H9 (cell line): Measurements from ENCODE around the gene SCAMP5. TPM values are rescaled to one million over a fixed set of nuclear protein-coding genes. Genes with fewer than 3 reads are reported as not detected.
A peak's percentile ranks its signal among the peaks of the same experiment; 100 is the strongest.

Experiments
- DNase-seq: peaks from one replicate; pipeline ENCODE4 v3.0.0-alpha.2; 2017
- H2AFZ ChIP-seq: one replicate; pipeline ENCODE4 v1.6.1; 2013; ENCODE audit warnings: mild to moderate bottlenecking, low read length, control low read depth, moderate library complexity
- H2AK5ac ChIP-seq: 2 replicates; pipeline ENCODE4 v1.6.1; 2013; ENCODE audit warnings: low read length, control low read depth, mixed read lengths; ENCODE audit not compliant: insufficient read length
- H2BK120ac ChIP-seq: one replicate; pipeline ENCODE4 v1.6.1; 2013; ENCODE audit warnings: low read depth, mild to moderate bottlenecking, low read length, control low read depth, inconsistent platforms; ENCODE audit not compliant: poor library complexity, severe bottlenecking
- H2BK12ac ChIP-seq: 2 replicates; pipeline ENCODE4 v1.6.1; 2013; ENCODE audit warnings: low read length, control low read depth, mixed read lengths, low read depth; ENCODE audit not compliant: insufficient read length
- H2BK15ac ChIP-seq: 2 replicates; pipeline ENCODE4 v1.6.1; 2013; ENCODE audit warnings: low read depth, low read length, control low read depth
- H2BK20ac ChIP-seq: one replicate; pipeline ENCODE4 v1.6.1; 2013; ENCODE audit warnings: low read depth, mild to moderate bottlenecking, low read length, control low read depth, inconsistent platforms; ENCODE audit not compliant: poor library complexity, severe bottlenecking
- H2BK5ac ChIP-seq: 2 replicates; pipeline ENCODE4 v1.6.1; 2013; ENCODE audit warnings: low read length, control low read depth, mixed read lengths; ENCODE audit not compliant: insufficient read length
- H3K14ac ChIP-seq: 2 replicates; pipeline ENCODE4 v1.6.1; 2013; ENCODE audit warnings: low read length, control low read depth; ENCODE audit not compliant: insufficient read depth
- H3K18ac ChIP-seq: 2 replicates; pipeline ENCODE4 v1.6.1; 2013; ENCODE audit warnings: low read depth, mild to moderate bottlenecking, mixed read lengths, low read length, control low read depth; ENCODE audit not compliant: insufficient read length
- H3K23ac ChIP-seq: 2 replicates; pipeline ENCODE4 v1.6.1; 2013; ENCODE audit warnings: low read length, control low read depth, mixed read lengths, low read depth; ENCODE audit not compliant: insufficient read length
- H3K23me2 ChIP-seq: 2 replicates; pipeline ENCODE4 v1.6.1; 2013; ENCODE audit warnings: low read depth, mild to moderate bottlenecking, mixed read lengths, low read length, control low read depth; ENCODE audit not compliant: insufficient read length, poor library complexity, severe bottlenecking
- H3K27ac ChIP-seq: 2 replicates; pipeline ENCODE4 v1.5.1; 2013; ENCODE audit warnings: low read length, control low read depth, mixed read lengths, low read depth; ENCODE audit not compliant: insufficient read length
- H3K27me3 ChIP-seq: 2 replicates; pipeline ENCODE4 v1.6.1; 2013; ENCODE audit warnings: low read length, control low read depth, inconsistent platforms; ENCODE audit not compliant: insufficient read depth
- H3K4ac ChIP-seq: 2 replicates; pipeline ENCODE4 v1.6.1; 2013; ENCODE audit warnings: low read depth, mild to moderate bottlenecking, control low read depth, inconsistent platforms, low read length, moderate library complexity
- H3K4me1 ChIP-seq: 2 replicates; pipeline ENCODE4 v1.6.1; 2013; ENCODE audit warnings: low read length, control low read depth, inconsistent platforms; ENCODE audit not compliant: insufficient read depth
- H3K4me2 ChIP-seq: 2 replicates; pipeline ENCODE4 v1.6.1; 2013; ENCODE audit warnings: low read length, control low read depth, mixed read lengths; ENCODE audit not compliant: insufficient read length, insufficient read depth
- H3K56ac ChIP-seq: 2 replicates; pipeline ENCODE4 v1.6.1; 2013; ENCODE audit warnings: low read depth, mild to moderate bottlenecking, mixed read lengths, low read length, control low read depth; ENCODE audit not compliant: insufficient read length
- H3K79me1 ChIP-seq: 2 replicates; pipeline ENCODE4 v1.6.1; 2013; ENCODE audit warnings: low read depth, mild to moderate bottlenecking, moderate library complexity, low read length, control low read depth, inconsistent platforms; ENCODE audit not compliant: insufficient read depth, poor library complexity, severe bottlenecking
- H3K79me2 ChIP-seq: 2 replicates; pipeline ENCODE4 v1.6.1; 2013; ENCODE audit warnings: low read length, control low read depth, inconsistent platforms; ENCODE audit not compliant: insufficient read depth
- H3K9ac ChIP-seq: 2 replicates; pipeline ENCODE4 v1.6.1; 2013; ENCODE audit warnings: low read length, control low read depth, mixed read lengths; ENCODE audit not compliant: insufficient read length; ENCODE audit errors: extremely low read depth
- H3K9me3 ChIP-seq: one replicate; pipeline ENCODE4 v1.6.1; 2013; ENCODE audit warnings: low read depth, low read length, inconsistent platforms; ENCODE audit not compliant: control insufficient read depth
- H3T11ph ChIP-seq: one replicate; pipeline ENCODE4 v1.6.1; 2013; ENCODE audit warnings: mild to moderate bottlenecking, low read length, control low read depth, inconsistent platforms
- H4K20me1 ChIP-seq: one replicate; pipeline ENCODE4 v1.6.1; 2013; ENCODE audit not compliant: control insufficient read depth, insufficient read length, insufficient read depth
- H4K5ac ChIP-seq: 2 replicates; pipeline ENCODE4 v1.6.1; 2013; ENCODE audit warnings: low read depth, mild to moderate bottlenecking, mixed read lengths, low read length, control low read depth; ENCODE audit not compliant: insufficient read length
- H4K8ac ChIP-seq: replicated peaks from 2 replicates; pipeline ENCODE4 v1.6.1; 2013; ENCODE audit warnings: low read length, control low read depth, mixed read lengths, low read depth; ENCODE audit not compliant: insufficient read length
- H4K91ac ChIP-seq: 2 replicates; pipeline ENCODE4 v1.6.1; 2013; ENCODE audit warnings: low read depth, mild to moderate bottlenecking, moderate library complexity, mixed read lengths, low read length, control low read depth; ENCODE audit not compliant: insufficient read length
- H3K27ac Mint-ChIP-seq, 3 experiments: 2 replicates in 2 of 3; 3 replicates in 1 of 3; pipeline ENCODE4 v1.8.0; 2020 to 2021; ENCODE audit warnings: mixed read lengths in 3 of 3, mild to moderate bottlenecking in 1 of 3, moderate library complexity in 1 of 3
- H3K27me3 Mint-ChIP-seq: 2 replicates; pipeline ENCODE4 v1.8.0; 2021; ENCODE audit warnings: low read depth, mild to moderate bottlenecking, moderate library complexity, mixed read lengths
- H3K36me3 Mint-ChIP-seq, 3 experiments: 2 replicates in 2 of 3; 3 replicates in 1 of 3; pipeline ENCODE4 v1.8.0; 2020 to 2021; ENCODE audit warnings: low read depth in 3 of 3, mixed read lengths in 3 of 3; ENCODE audit not compliant: insufficient read depth in 1 of 3
- H3K4me1 Mint-ChIP-seq, 2 experiments: 2 replicates each; pipeline ENCODE4 v1.8.0; 2020; ENCODE audit warnings: mixed read lengths in 2 of 2
- H3K4me3 Mint-ChIP-seq, 2 experiments: 2 replicates in 1 of 2; 3 replicates in 1 of 2; pipeline ENCODE4 v1.8.0; 2020 to 2021; ENCODE audit warnings: mild to moderate bottlenecking in 2 of 2, mixed read lengths in 2 of 2, moderate library complexity in 1 of 2
- H3K9me3 Mint-ChIP-seq, 2 experiments: 2 replicates in 1 of 2; 3 replicates in 1 of 2; pipeline ENCODE4 v1.8.0; 2020; ENCODE audit warnings: mild to moderate bottlenecking in 2 of 2, mixed read lengths in 2 of 2, moderate library complexity in 1 of 2
- WGBS: extraction: QIAGEN DNeasy Blood & Tissue Kit; methylation state at CpG from one replicate; pipeline ENCODE4 v1.1.7; 2013; ENCODE audit warnings: missing lambda C conversion rate, low lambda C conversion rate, mixed read lengths; ENCODE audit not compliant: insufficient read length; ENCODE audit errors: extremely low coverage; 5-methylcytosine and 5-hydroxymethylcytosine counted together
- total RNA-seq: library from RNA; stranded (reverse); gene quantifications from 2 replicates; pipeline ENCODE4 v1.2.1, GENCODE V29; 2021
- TF ChIP-seq, protein P1 (sequence below): fragments of 200-600 bp; sonication (generic); conservative IDR thresholded peaks from 3 replicates; pipeline ENCODE4 v1.8.0; 2021; ENCODE audit warnings: antibody characterized with exemption, mild to moderate bottlenecking

SCAMP5 gene
- total RNA-seq, 1 experiment from 2014 or later = 47.8 TPM

DNA sequence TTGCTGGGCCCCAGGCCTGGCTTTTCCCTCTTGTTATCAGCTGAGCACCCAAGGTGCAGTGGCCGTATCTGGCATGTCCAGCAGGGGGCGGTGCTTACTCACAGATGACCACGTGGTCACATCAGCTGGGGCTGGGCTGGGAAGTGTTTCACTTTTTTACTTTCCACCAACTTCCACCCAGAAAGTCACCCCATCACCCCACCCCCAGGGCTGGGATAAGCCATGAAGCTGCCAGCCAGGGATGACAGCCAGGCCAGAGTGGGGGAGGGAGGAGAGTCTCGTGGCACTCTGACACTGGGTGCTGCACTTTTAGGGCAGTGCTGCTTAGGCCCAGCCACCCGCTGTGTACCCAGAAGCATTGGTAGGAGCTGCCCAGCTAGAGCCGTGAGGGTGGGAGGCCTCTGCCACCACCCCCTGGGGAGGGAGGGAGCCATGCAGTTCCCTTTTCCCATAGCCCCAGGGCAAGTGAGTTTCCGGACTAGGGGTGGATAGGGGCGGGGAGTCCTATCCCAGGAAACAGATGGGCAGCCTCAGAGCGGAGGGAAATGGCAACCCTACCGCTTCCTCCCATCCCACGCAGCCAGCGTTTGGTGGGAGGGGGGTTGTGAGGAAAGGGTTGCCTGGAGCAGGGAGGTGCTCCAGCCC, 34.1 kb downstream of the SCAMP5 start:
- H4K5ac ChIP-seq = no peak overlapping the region
- no peak overlapping the region for H2AFZ ChIP-seq
- Mint-ChIP-seq H3K27ac (peak overlapping the region in 2 of 3 experiments; percentile 57 to 74; a peak in 1 of 7 replicates), H3K4me3 (no peak overlapping the region; a peak in 1 of 5 replicates), H3K36me3 (peaks cover 11 to 30% (median 16%) of the 10 kb centered on the region in 3 experiments; a peak in 6 of 7 replicates), H3K4me1 (peaks cover 29 to 43% of the 10 kb centered on the region in 2 experiments), H3K27me3 (no peaks in the 10 kb centered on the region), H3K9me3 (no peaks in the 10 kb centered on the region)
- H4K91ac ChIP-seq = no peak overlapping the region
- no peak overlapping the region for H3K27ac ChIP-seq
- no peaks in the 10 kb centered on the region for H3K27me3 ChIP-seq
- H2BK20ac ChIP-seq = no peak overlapping the region
- DNase-seq = peak; percentile 88
- H3K4ac ChIP-seq = no peak overlapping the region
- no peak overlapping the region for H4K8ac ChIP-seq
- H3K18ac ChIP-seq = no peak overlapping the region
- no peak overlapping the region for H2BK15ac ChIP-seq
- H2BK12ac ChIP-seq = no peak overlapping the region
- no peaks in the 10 kb centered on the region for H3K79me2 ChIP-seq
- H3K9ac ChIP-seq = no peak overlapping the region
- no peak overlapping the region for H3K14ac ChIP-seq
- TF ChIP-seq, protein P1, sequence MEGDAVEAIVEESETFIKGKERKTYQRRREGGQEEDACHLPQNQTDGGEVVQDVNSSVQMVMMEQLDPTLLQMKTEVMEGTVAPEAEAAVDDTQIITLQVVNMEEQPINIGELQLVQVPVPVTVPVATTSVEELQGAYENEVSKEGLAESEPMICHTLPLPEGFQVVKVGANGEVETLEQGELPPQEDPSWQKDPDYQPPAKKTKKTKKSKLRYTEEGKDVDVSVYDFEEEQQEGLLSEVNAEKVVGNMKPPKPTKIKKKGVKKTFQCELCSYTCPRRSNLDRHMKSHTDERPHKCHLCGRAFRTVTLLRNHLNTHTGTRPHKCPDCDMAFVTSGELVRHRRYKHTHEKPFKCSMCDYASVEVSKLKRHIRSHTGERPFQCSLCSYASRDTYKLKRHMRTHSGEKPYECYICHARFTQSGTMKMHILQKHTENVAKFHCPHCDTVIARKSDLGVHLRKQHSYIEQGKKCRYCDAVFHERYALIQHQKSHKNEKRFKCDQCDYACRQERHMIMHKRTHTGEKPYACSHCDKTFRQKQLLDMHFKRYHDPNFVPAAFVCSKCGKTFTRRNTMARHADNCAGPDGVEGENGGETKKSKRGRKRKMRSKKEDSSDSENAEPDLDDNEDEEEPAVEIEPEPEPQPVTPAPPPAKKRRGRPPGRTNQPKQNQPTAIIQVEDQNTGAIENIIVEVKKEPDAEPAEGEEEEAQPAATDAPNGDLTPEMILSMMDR = peak; percentile 96
- no peak overlapping the region for H2AK5ac ChIP-seq
- no peak overlapping the region for H3K56ac ChIP-seq
- no peak overlapping the region for H3T11ph ChIP-seq
- no peak overlapping the region for H2BK120ac ChIP-seq
- no peak overlapping the region for H3K4me2 ChIP-seq
- WGBS = no CpG with 5 or more reads among the region's 12 CpGs
- H3K23me2 ChIP-seq = no peaks in the 10 kb centered on the region
- H3K9me3 ChIP-seq = no peaks in the 10 kb centered on the region
- no peaks in the 10 kb centered on the region for H4K20me1 ChIP-seq
- H3K4me1 ChIP-seq = 0 out of 2 replicates have a peak, but pooled peaks cover 3% of the 10 kb centered on the region
- no peak overlapping the region for H3K23ac ChIP-seq
- H3K79me1 ChIP-seq = no peaks in the 10 kb centered on the region
- H2BK5ac ChIP-seq = no peak overlapping the region
